Suprapubic skin (tissue), 4 donors: Measurements from ENCODE around the gene RAMACL. TPM values are rescaled to one million over a fixed set of nuclear protein-coding genes. Genes with fewer than 3 reads are reported as not detected.

Source experiments
- DNase-seq, 2 donors: peaks; one replicate each; pipeline ENCODE4 v3.0.0-alpha.2; 2019; ENCODE audit warnings: low spot score in 2 of 2
- H3K27ac ChIP-seq: fragments of 200-600 bp; sonication (generic); one replicate; pipeline ENCODE4 v1.5.1; 2019
- H3K27me3 ChIP-seq: fragments of 200-600 bp; sonication (generic); one replicate; pipeline ENCODE4 v1.5.1; 2019
- H3K36me3 ChIP-seq: fragments of 200-600 bp; sonication (generic); one replicate; pipeline ENCODE4 v1.5.1; 2019
- H3K4me1 ChIP-seq: fragments of 200-600 bp; sonication (generic); one replicate; pipeline ENCODE4 v1.5.1; 2019
- H3K4me3 ChIP-seq: fragments of 200-600 bp; sonication (generic); one replicate; pipeline ENCODE4 v1.5.1; 2019; ENCODE audit warnings: mild to moderate bottlenecking
- H3K9me3 ChIP-seq: fragments of 200-600 bp; sonication (generic); one replicate; pipeline ENCODE4 v1.5.1; 2019
- EP300 ChIP-seq: sonication (generic); formaldehyde crosslinking; IDR thresholded peaks from one replicate; pipeline ENCODE4 v1.6.1; 2017; ENCODE audit warnings: antibody characterized with exemption
- POLR2A ChIP-seq, 2 donors: fragments of 450-650 bp; IDR thresholded peaks; one replicate each; pipeline ENCODE4 v1.6.1; 2017; ENCODE audit warnings: antibody characterized with exemption in 2 of 2, mild to moderate bottlenecking in 2 of 2, moderate library complexity in 2 of 2
- POLR2AphosphoS5 ChIP-seq, 3 donors: sonication (generic); formaldehyde crosslinking; IDR thresholded peaks; one replicate each; pipeline ENCODE4 v1.6.1; 2017; ENCODE audit warnings: antibody characterized with exemption in 3 of 3
- WGBS: methylation state at CpG from one replicate; pipeline ENCODE4 v1.1.5; 2018; 5-methylcytosine and 5-hydroxymethylcytosine counted together
- total RNA-seq, 4 donors: library from RNA; depleted of rRNA; stranded (reverse); fragments of >200 nt; gene quantifications; one replicate each; pipeline ENCODE4 v1.1.0, GENCODE V29; 2016
- TF ChIP-seq, protein P1 (sequence below), 2 donors: fragments of 200-600 bp in 1 of 2; fragments of 450-650 bp in 1 of 2; sonication (generic) in 1 of 2; IDR thresholded peaks; one replicate each; pipeline ENCODE4 v1.5.1; 2016 to 2019; ENCODE audit warnings: antibody characterized with exemption in 2 of 2, mild to moderate bottlenecking in 1 of 2, moderate library complexity in 1 of 2

RAMACL gene
- total RNA-seq, 4 donors from 2014 or later, result 1.0 to 3.6 (median 1.1) TPM

DNA sequence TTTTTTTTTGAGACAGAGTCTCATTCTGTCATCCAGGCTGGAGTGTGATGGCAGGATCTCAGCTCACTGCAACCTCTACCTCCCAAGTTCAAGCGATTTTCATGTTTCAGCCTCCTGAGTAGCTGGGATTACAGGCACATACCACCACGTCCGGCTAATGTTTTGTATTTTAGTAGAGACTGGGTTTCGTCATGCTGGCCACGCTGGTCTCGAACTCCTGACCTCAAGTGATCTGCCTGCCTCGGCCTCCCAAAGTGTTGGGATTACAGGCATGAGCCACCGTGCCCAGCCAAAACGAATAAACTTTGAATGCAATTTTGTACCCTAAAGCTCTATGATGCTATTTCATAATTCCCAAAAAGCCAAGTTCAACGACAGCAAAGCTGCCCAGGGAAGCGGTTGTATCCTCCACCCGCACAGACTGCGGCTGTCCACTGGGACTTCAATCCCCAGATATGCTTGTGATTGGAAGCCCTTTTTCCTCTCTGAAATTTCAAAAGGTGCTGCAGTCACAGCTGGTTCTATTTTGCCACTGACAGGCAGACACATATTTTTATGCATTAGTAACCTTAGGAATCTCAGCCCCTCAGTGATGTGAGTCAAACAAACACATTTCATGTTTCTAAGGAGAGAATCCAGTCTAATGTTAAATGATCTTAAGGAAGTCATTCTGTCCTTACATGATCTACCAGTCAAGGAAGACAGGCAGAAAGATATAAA lies 8.7 kb upstream of the RAMACL start:
- no peak overlapping the region for H3K27ac ChIP-seq
- no peaks in the 10 kb centered on the region for H3K27me3 ChIP-seq
- peaks cover 24% of the 10 kb centered on the region for H3K4me1 ChIP-seq
- H3K36me3 ChIP-seq, result no peaks in the 10 kb centered on the region
- DNase-seq, result no peak
- H3K9me3 ChIP-seq, result no peaks in the 10 kb centered on the region
- WGBS, result 84% methylated on average over 13 of the region's 13 CpGs
- no peak overlapping the region for H3K4me3 ChIP-seq
- TF ChIP-seq POLR2A (IDR thresholded peaks at IDR 0.05), result no peak
- TF ChIP-seq, protein P1, sequence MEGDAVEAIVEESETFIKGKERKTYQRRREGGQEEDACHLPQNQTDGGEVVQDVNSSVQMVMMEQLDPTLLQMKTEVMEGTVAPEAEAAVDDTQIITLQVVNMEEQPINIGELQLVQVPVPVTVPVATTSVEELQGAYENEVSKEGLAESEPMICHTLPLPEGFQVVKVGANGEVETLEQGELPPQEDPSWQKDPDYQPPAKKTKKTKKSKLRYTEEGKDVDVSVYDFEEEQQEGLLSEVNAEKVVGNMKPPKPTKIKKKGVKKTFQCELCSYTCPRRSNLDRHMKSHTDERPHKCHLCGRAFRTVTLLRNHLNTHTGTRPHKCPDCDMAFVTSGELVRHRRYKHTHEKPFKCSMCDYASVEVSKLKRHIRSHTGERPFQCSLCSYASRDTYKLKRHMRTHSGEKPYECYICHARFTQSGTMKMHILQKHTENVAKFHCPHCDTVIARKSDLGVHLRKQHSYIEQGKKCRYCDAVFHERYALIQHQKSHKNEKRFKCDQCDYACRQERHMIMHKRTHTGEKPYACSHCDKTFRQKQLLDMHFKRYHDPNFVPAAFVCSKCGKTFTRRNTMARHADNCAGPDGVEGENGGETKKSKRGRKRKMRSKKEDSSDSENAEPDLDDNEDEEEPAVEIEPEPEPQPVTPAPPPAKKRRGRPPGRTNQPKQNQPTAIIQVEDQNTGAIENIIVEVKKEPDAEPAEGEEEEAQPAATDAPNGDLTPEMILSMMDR (IDR thresholded peaks at IDR 0.05), result no peak
- TF ChIP-seq EP300, result no peak
- TF ChIP-seq POLR2AphosphoS5 (IDR thresholded peaks at IDR 0.05), result no peak

- Histone ChIP-seq H3K27ac (no peak overlapping the region), H3K27me3 (no peaks in the 10 kb centered on the region), H3K36me3 (no peaks in the 10 kb centered on the region), H3K4me1 (peaks cover 11% of the 10 kb centered on the region), H3K9me3 (no peaks in the 10 kb centered on the region), H3K4me3 (no peak overlapping the region)
- 94% methylated on average over 9 of the region's 9 CpGs for WGBS
- DNase-seq, result no peak
- TF ChIP-seq EP300, result no peak
- TF ChIP-seq POLR2AphosphoS5 (IDR thresholded peaks at IDR 0.05), result no peak
- TF ChIP-seq, protein P1 (IDR thresholded peaks at IDR 0.05), result no peak
- no peak for TF ChIP-seq POLR2A (IDR thresholded peaks at IDR 0.05)
Measured at GRCh38 chr6:166592821-166593220, 6.3 kb upstream of the RAMACL start.

- Histone ChIP-seq H3K4me1 (peaks cover 4% of the 10 kb centered on the region), H3K9me3 (no peaks in the 10 kb centered on the region), H3K4me3 (no peak overlapping the region), H3K27ac (no peak overlapping the region), H3K36me3 (no peaks in the 10 kb centered on the region), H3K27me3 (no peaks in the 10 kb centered on the region)
- TF ChIP-seq, protein P1 (IDR thresholded peaks at IDR 0.05), result no peak
- no peak for TF ChIP-seq EP300
- no peak for TF ChIP-seq POLR2A (IDR thresholded peaks at IDR 0.05)
- TF ChIP-seq POLR2AphosphoS5 (IDR thresholded peaks at IDR 0.05), result no peak
- no peak for DNase-seq
- 91% methylated on average over 7 of the region's 7 CpGs for WGBS
Measured at GRCh38 chr6:166591961-166592520, 5.6 kb upstream of the RAMACL start.

DNA sequence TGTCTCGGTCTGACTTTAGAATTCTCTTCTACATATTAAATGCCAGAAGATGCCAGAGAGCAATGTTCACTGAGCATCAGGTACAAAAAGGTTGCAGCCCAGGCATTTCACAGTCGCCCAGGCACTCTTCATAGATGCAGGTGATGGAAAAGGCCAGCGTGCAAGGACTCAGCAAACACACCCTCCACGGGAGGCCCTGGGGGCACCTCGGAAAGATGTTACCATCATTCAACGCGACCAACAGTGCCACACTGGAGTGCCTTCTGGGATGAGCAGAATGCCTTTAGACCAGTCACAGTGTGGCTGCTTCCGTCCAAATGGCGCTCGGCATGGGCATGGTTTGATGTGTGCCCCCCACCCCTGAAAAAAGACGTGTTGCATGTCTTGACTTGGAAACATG lies 4.5 kb upstream of the RAMACL start:
- peaks cover 4% of the 10 kb centered on the region for H3K4me1 ChIP-seq
- no peaks in the 10 kb centered on the region for H3K27me3 ChIP-seq
- no peaks in the 10 kb centered on the region for H3K9me3 ChIP-seq
- no peak overlapping the region for H3K27ac ChIP-seq
- 87% methylated on average over 11 of the region's 11 CpGs for WGBS
- H3K4me3 ChIP-seq, result no peak overlapping the region
- no peak for TF ChIP-seq POLR2A (IDR thresholded peaks at IDR 0.05)
- no peak for TF ChIP-seq EP300
- no peak for TF ChIP-seq POLR2AphosphoS5 (IDR thresholded peaks at IDR 0.05)
- TF ChIP-seq, protein P1 (IDR thresholded peaks at IDR 0.05), result no peak
- H3K36me3 ChIP-seq, result no peaks in the 10 kb centered on the region
- DNase-seq, result no peak

DNA sequence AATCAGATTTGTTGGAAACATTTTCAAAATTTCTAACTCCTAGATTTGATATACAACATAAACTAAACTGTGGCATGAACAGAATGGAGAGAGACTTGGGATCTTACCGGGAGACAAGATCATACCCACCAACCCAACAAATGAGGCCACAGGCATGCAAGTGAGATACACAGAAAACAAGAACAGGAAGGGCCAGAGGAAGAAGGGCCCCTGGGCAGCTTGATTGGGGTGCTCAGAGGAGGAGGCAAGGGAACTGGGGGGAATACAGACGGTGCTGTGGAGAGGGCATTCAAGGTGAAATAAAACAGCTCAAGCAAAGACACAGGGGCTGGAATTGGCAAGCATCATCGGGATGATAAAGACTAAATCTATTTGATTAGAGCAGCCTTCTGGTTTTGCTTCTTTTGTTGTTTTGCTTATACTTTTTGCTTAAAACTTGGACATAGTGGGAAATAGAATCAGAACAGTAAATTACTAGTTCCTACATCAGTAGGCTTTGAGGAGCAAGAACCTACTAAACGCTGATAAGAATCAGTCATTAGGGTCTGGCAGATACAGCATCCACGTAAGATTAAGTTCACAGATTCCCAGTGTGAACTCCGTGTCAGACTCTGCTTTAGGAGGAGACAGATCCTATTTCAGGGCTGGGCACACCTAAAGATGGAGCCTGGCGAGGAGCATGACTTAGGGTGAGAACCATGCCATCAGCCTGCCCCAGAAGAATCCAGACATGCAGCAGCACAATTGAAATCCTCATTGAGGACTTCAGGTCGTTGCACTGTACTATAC lies 3.5 kb upstream of the RAMACL start:
- Histone ChIP-seq H3K27me3 (no peaks in the 10 kb centered on the region), H3K36me3 (no peaks in the 10 kb centered on the region), H3K9me3 (no peaks in the 10 kb centered on the region), H3K4me3 (no peak overlapping the region), H3K27ac (no peak overlapping the region), H3K4me1 (peaks cover 4% of the 10 kb centered on the region)
- TF ChIP-seq POLR2A (IDR thresholded peaks at IDR 0.05) (no peak), POLR2AphosphoS5 (IDR thresholded peaks at IDR 0.05) (no peak), EP300 (no peak)
- TF ChIP-seq, protein P1 (IDR thresholded peaks at IDR 0.05), result no peak
- 74% methylated on average over 8 of the region's 8 CpGs for WGBS
- no peak for DNase-seq
